HL-60 (cell line): ENCODE data around the gene MBD2.

ENCODE experiments used
- DNase-seq, 2 experiments: peaks; one replicate each; pipeline ENCODE4 v3.0.0-alpha.2; 2010 to 2020; ENCODE audit warnings: low read depth in 1 of 2, low spot score in 1 of 2
- H3K27ac ChIP-seq: fragments of 250-450 bp; sonication (Bioruptor Pico); replicated peaks from 2 replicates; pipeline ENCODE4 v1.5.1; 2020; ENCODE audit warnings: mild to moderate bottlenecking, moderate library complexity
- H3K27me3 ChIP-seq: fragments of 250-450 bp; sonication (Bioruptor Pico); 2 replicates; pipeline ENCODE4 v1.5.1; 2021; ENCODE audit warnings: mild to moderate bottlenecking, moderate library complexity; ENCODE audit not compliant: insufficient read depth, poor library complexity, severe bottlenecking
- H3K4me3 ChIP-seq: replicated peaks from 2 replicates; pipeline ENCODE4 v1.5.1; 2011; ENCODE audit warnings: mild to moderate bottlenecking, control low read depth, low read length; ENCODE audit not compliant: insufficient read depth
- CTCF ChIP-seq: IDR thresholded peaks from one replicate; pipeline ENCODE4 v1.5.1; 2011; ENCODE audit warnings: low read length, control low read depth, inconsistent platforms; ENCODE audit not compliant: insufficient read depth
- GABPA ChIP-seq: IDR thresholded peaks from 2 replicates; pipeline ENCODE4 v1.6.1; 2012; ENCODE audit warnings: low read depth
- POLR2AphosphoS5 ChIP-seq: IDR thresholded peaks from 2 replicates; pipeline ENCODE4 v1.6.1; 2012; ENCODE audit warnings: low read depth
- REST ChIP-seq: IDR thresholded peaks from 2 replicates; pipeline ENCODE4 v1.6.1; 2012; ENCODE audit warnings: low read depth; ENCODE audit not compliant: insufficient replicate concordance
- SPI1 ChIP-seq: IDR thresholded peaks from 2 replicates; pipeline ENCODE4 v1.6.1; 2012; ENCODE audit warnings: low read depth, mild to moderate bottlenecking, borderline replicate concordance

MBD2 gene

GRCh38 chr18:54173980-54174630 is 50.4 kb downstream of the MBD2 start:
- Histone ChIP-seq H3K27me3 (no peaks in the 10 kb centered on the region), H3K4me3 (no peak overlapping the region), H3K27ac (no peak overlapping the region)
- no peak for DNase-seq
- TF ChIP-seq GABPA (no peak), REST (no peak), SPI1 (no peak), CTCF (no peak), POLR2AphosphoS5 (no peak)

GRCh38 chr18:54173250-54173649 is 51.2 kb downstream of the MBD2 start:
- Histone ChIP-seq H3K27me3 (no peaks in the 10 kb centered on the region), H3K4me3 (no peak overlapping the region), H3K27ac (no peak overlapping the region)
- no peak for TF ChIP-seq GABPA
- TF ChIP-seq SPI1, result no peak
- TF ChIP-seq CTCF, result no peak
- no peak for TF ChIP-seq POLR2AphosphoS5
- no peak for DNase-seq

- Histone ChIP-seq H3K4me3 (no peak overlapping the region), H3K27me3 (no peaks in the 10 kb centered on the region), H3K27ac (no peak overlapping the region)
- DNase-seq, result no peak
- TF ChIP-seq GABPA (no peak), SPI1 (no peak), REST (no peak), POLR2AphosphoS5 (no peak), CTCF (no peak)
These were observed 54.8 kb downstream of the MBD2 start for GRCh38 chr18:54169431-54170403.
